Stimulated activated CD4-positive, alpha-beta T cell treated with anti-CD3 and anti-CD28 coated beads, Interleukin-15, amount 100 ng/mL, for 48 hours (primary cell): ENCODE data around the gene ARHGEF25.
"Not testable (repeated sequence)": the region's sequence is repeated elsewhere in the genome, so short reads cannot be mapped to it uniquely, and the experiment has no call there.

ENCODE experiments used
- DNase-seq, 2 donors: peaks; one replicate each; pipeline ENCODE4 v3.0.0-alpha.2; 2020; ENCODE audit warnings: low read depth in 2 of 2

The ARHGEF25 gene

GRCh38 chr12:57611108-57611826 is at the start of gene ARHGEF25:
Gene ARHGEF25, plus strand, starts transcription at chr12:57611435. Its CDS starts 460 bp downstream, at chr12:57611895.
- peak in 1 of 2 donors; percentile 42 for DNase-seq

- DNase-seq = no peak
These were observed 47.9 kb upstream of the ARHGEF25 start for GRCh38 chr12:57563358-57563757.

GRCh38 chr12:57564178-57564740 is 47.0 kb upstream of the ARHGEF25 start:
- no peak for DNase-seq

- no peak for DNase-seq
These were observed 42.4 kb upstream of the ARHGEF25 start for GRCh38 chr12:57568838-57569237.

- no peak for DNase-seq
These were observed 41.4 kb upstream of the ARHGEF25 start for GRCh38 chr12:57569858-57570257.

- DNase-seq = not testable (repeated sequence)
These were observed 40.8 kb upstream of the ARHGEF25 start for GRCh38 chr12:57570438-57570837.

GRCh38 chr12:57571926-57572762 is 39.1 kb upstream of the ARHGEF25 start:
- no peak for DNase-seq

- DNase-seq = no peak
These were observed 36.4 kb upstream of the ARHGEF25 start for GRCh38 chr12:57574795-57575194.

- DNase-seq = no peak
These were observed 35.2 kb upstream of the ARHGEF25 start for GRCh38 chr12:57575771-57576612.

GRCh38 chr12:57576613-57577160 is 34.5 kb upstream of the ARHGEF25 start:
- DNase-seq = no peak

- DNase-seq = no peak
These were observed 33.1 kb upstream of the ARHGEF25 start for GRCh38 chr12:57577981-57578758.

GRCh38 chr12:57579011-57579410 is 32.2 kb upstream of the ARHGEF25 start:
- no peak for DNase-seq

GRCh38 chr12:57579677-57580465 is 31.4 kb upstream of the ARHGEF25 start:
- DNase-seq = no peak

- DNase-seq = no peak
These were observed 30.8 kb upstream of the ARHGEF25 start for GRCh38 chr12:57580466-57580795.

GRCh38 chr12:57581802-57582201 is 29.4 kb upstream of the ARHGEF25 start:
- no peak for DNase-seq

GRCh38 chr12:57582440-57582839 is 28.8 kb upstream of the ARHGEF25 start:
- no peak for DNase-seq

- peak; percentile 56 to 63 for DNase-seq
These were observed 28.0 kb upstream of the ARHGEF25 start for GRCh38 chr12:57583008-57583831.

GRCh38 chr12:57584050-57584449 is 27.2 kb upstream of the ARHGEF25 start:
- DNase-seq = no peak

GRCh38 chr12:57584690-57585089 is 26.5 kb upstream of the ARHGEF25 start:
- DNase-seq = no peak
